K562 (cell line): ENCODE data around the gene SRL. TPM values are rescaled to one million over a fixed set of nuclear protein-coding genes. Genes with fewer than 3 reads are reported as not detected.

Source experiments
- ATAC-seq: fragments of 200-7000 bp; cut with Tn5 transposase; 3 replicates; pipeline ENCODE4 v1.9.1; 2020; ENCODE audit warnings: moderate library complexity
- BruUV-seq: library from RNA; stranded (reverse); fragments of 400-500 nt; replicated peaks from 2 replicates; lab custom pipeline; 2021; lab: Mats Ljungman, UMichigan
- CTCF ChIA-PET: fragments of 300-600 bp; formaldehyde crosslinking; extraction: SDS; loops from one replicate; lab custom pipeline; 2021; ENCODE audit warnings: low intra/inter-chr PET ratio; lab: Yijun Ruan, JAX
- POLR2A ChIA-PET: fragments of 300-600, 350-650 bp; sonication (Branson Sonifier 250); formaldehyde crosslinking; extraction: SDS; loops from one replicate; lab custom pipeline; 2021; ENCODE audit warnings: antibody characterized with exemption, inconsistent platforms; lab: Yijun Ruan, JAX
- DNase-seq, 4 experiments: peaks; one replicate each; pipeline versions ENCODE4 v3.0.0 to v3.0.0-alpha.2; 2011 to 2018; ENCODE audit warnings: low spot score in 3 of 4, mixed read lengths in 3 of 4; ENCODE audit errors: extremely low read depth in 1 of 4
- FAIRE-seq: peaks from 2 replicates; lab custom pipeline; 2011; peaks lifted over from hg19 to GRCh38; lab: Jason Lieb, UNC
- H2AFZ ChIP-seq: 2 replicates; pipeline ENCODE4 v1.6.0; 2011; ENCODE audit warnings: low read depth, low read length, control low read depth, inconsistent platforms
- H3K27ac ChIP-seq: fragments of 200-600 bp; 3 replicates; pipeline ENCODE4 v1.8.0; 2011; ENCODE audit warnings: low read depth, mild to moderate bottlenecking, control low read depth, inconsistent platforms, low read length, moderate library complexity, mixed read lengths; ENCODE audit errors: extremely low read depth
- H3K27me3 ChIP-seq, 2 experiments: fragments of 300-600 bp in 1 of 2; 2 replicates in 1 of 2; 3 replicates in 1 of 2; pipeline versions ENCODE4 v1.6.0 to v1.8.0; 2011; ENCODE audit warnings: inconsistent platforms in 2 of 2, low read length in 2 of 2, mild to moderate bottlenecking in 1 of 2, mixed read lengths in 1 of 2, moderate library complexity in 1 of 2; ENCODE audit not compliant: control insufficient read depth in 2 of 2, insufficient read depth in 2 of 2
- H3K36me3 ChIP-seq: fragments of 300-600 bp; 3 replicates; pipeline ENCODE4 v1.8.0; 2011; ENCODE audit warnings: mild to moderate bottlenecking, low read length, inconsistent platforms; ENCODE audit not compliant: control insufficient read depth, insufficient read depth
- H3K4me1 ChIP-seq, 2 experiments: fragments of 200-600 bp in 1 of 2; replicated peaks in 1 of 2; 2 replicates in 1 of 2; 3 replicates in 1 of 2; pipeline versions ENCODE4 v1.5.1 to v1.8.0; 2011; ENCODE audit warnings: inconsistent platforms in 2 of 2, low read length in 2 of 2, mild to moderate bottlenecking in 1 of 2, mixed read lengths in 1 of 2, moderate library complexity in 1 of 2; ENCODE audit not compliant: control insufficient read depth in 2 of 2, insufficient read depth in 2 of 2
- H3K4me2 ChIP-seq: 2 replicates; pipeline ENCODE4 v1.6.1; 2011; ENCODE audit warnings: low read length, control low read depth, inconsistent platforms, mixed read lengths; ENCODE audit not compliant: insufficient read depth
- H3K4me3 ChIP-seq: fragments of 200-600 bp; sonication (generic), shearing (Covaris generic); 2 replicates; pipeline ENCODE4 v1.5.1; 2016; ENCODE audit warnings: control low read depth, inconsistent platforms
- H3K79me2 ChIP-seq: fragments of 200-600 bp; 3 replicates; pipeline ENCODE4 v1.8.0; 2011; ENCODE audit warnings: low read length, inconsistent platforms; ENCODE audit not compliant: control insufficient read depth, insufficient read depth
- H3K9ac ChIP-seq, 2 experiments: 2 replicates each; pipeline versions ENCODE4 v1.6.0 to v1.6.1; 2011; ENCODE audit warnings: low read depth in 2 of 2, low read length in 2 of 2, control low read depth in 1 of 2, inconsistent platforms in 1 of 2, mild to moderate bottlenecking in 1 of 2, mixed read lengths in 1 of 2; ENCODE audit not compliant: insufficient read depth in 1 of 2
- H3K9me1 ChIP-seq: one replicate; pipeline ENCODE4 v1.6.0; 2011; ENCODE audit warnings: inconsistent platforms, mild to moderate bottlenecking, low read length, moderate library complexity; ENCODE audit not compliant: control insufficient read depth, insufficient read depth
- H3K9me3 ChIP-seq: replicated peaks from 2 replicates; pipeline ENCODE4 v1.5.1; 2011; ENCODE audit warnings: low read depth, low read length, inconsistent platforms; ENCODE audit not compliant: control insufficient read depth, insufficient read depth
- H4K20me1 ChIP-seq: replicated peaks from 2 replicates; pipeline ENCODE4 v1.6.1; 2011; ENCODE audit warnings: low read length, inconsistent platforms, mixed read lengths; ENCODE audit not compliant: control insufficient read depth, insufficient read depth
- GABPA ChIP-seq: fragments of 200-800 bp; sonication (Bioruptor generic); conservative IDR thresholded peaks from 2 replicates; pipeline ENCODE4 v1.6.1; 2016; ENCODE audit warnings: low read depth, missing genetic modification characterization, missing compliant biosample characterization
- MNT ChIP-seq, 2 experiments: fragments of 450-650 bp; conservative IDR thresholded peaks; 2 replicates each; pipeline ENCODE4 v1.6.1; 2017; ENCODE audit warnings: mild to moderate bottlenecking in 2 of 2, moderate library complexity in 2 of 2
- SAP30 ChIP-seq: fragments of 200-600 bp; sonication (generic); IDR thresholded peaks from 2 replicates; pipeline ENCODE4 v1.6.1; 2012; ENCODE audit warnings: borderline replicate concordance, low read depth, mild to moderate bottlenecking, moderate library complexity, low read length, control low read depth, inconsistent platforms; ENCODE audit not compliant: insufficient read depth, poor library complexity, severe bottlenecking
- ZNF75A ChIP-seq: fragments of 450-650 bp; formaldehyde crosslinking; IDR thresholded peaks from 2 replicates; pipeline ENCODE4 v1.4.0; 2020; ENCODE audit warnings: mild to moderate bottlenecking
- ZSCAN32 ChIP-seq: fragments of 450-650 bp; formaldehyde crosslinking; IDR thresholded peaks from 2 replicates; pipeline ENCODE4 v1.4.0; 2020; ENCODE audit warnings: mild to moderate bottlenecking, moderate library complexity
- WGBS: fragments of 100-300 bp; shearing (Covaris generic); methylation state at CpG from one replicate; pipeline ENCODE4 v1.1.6; 2016; ENCODE audit warnings: low coverage, mixed read lengths; ENCODE audit not compliant: insufficient coverage; ENCODE audit errors: missing lambda C conversion rate; 5-methylcytosine and 5-hydroxymethylcytosine counted together
- in situ Hi-C: fragments of 300-500 bp; cut with MboI; formaldehyde crosslinking; loops from 4 replicates; pipeline ENCODE4 v1.15.0; 2018; ENCODE audit warnings: inconsistent platforms, mixed read lengths
- intact Hi-C: fragments of 100-400 bp; cut with micrococcal nuclease; formaldehyde crosslinking; loops from 2 replicates; pipeline ENCODE4 v1.14.2; 2022
- polyA plus RNA-seq, 8 experiments: library from polyadenylated mRNA; depleted of rRNA in 4 of 8; stranded (reverse) in 5 of 8; unstranded in 3 of 8; fragments of >200 nt; fragmentation: Nextera tagmentation in 2 of 8; fragmentation: Illumina TruSeq in 1 of 8; extraction: Ambion mirVana in 2 of 8; extraction: Trizol in 1 of 8; gene quantifications; 2 replicates each; pipeline versions ENCODE4 v1.2.1 to v1.2.3, GENCODE V29; 2011 to 2014; ENCODE audit warnings: inconsistent platforms in 1 of 8, missing spikeins in 1 of 8
- total RNA-seq, 7 experiments: library from RNA; depleted of rRNA in 6 of 7; stranded (reverse); fragments of >200 nt in 6 of 7; fragmentation: Illumina TruSeq in 2 of 7; extraction: Trizol in 2 of 7; gene quantifications; 2 replicates each; pipeline versions ENCODE4 v1.2.1 to v1.2.3, GENCODE V29; 2011 to 2021; ENCODE audit warnings: low replicate concordance in 1 of 7

The SRL gene
- total and polyA plus RNA-seq, 9 of the 15 experiments (the other 6 are each of a cell fraction or from before 2014, with no cell fraction given) = 0.01 TPM; not detected in 8

- peaks cover 13 to 53% of the 10 kb centered on the region in 2 experiments; a peak in 4 of 5 replicates for H3K27me3 ChIP-seq
- no TSS peak for BruUV-seq
- ChIA-PET CTCF (no interaction called here), POLR2A (interaction anchor here (0.6 to 1.1 kb wide), 3 partner anchors 11 to 429 kb away, joined by 3 read pairs; no protein-coding TSS in a partner anchor)
- ATAC-seq (no peak), DNase-seq (no peak), FAIRE-seq (no peak)
- H3K9ac ChIP-seq = no peak overlapping the region
- no peaks in the 10 kb centered on the region for H3K79me2 ChIP-seq
- TF ChIP-seq ZSCAN32 (CRISPR knock-in tag) (no peak), GABPA (tag) (peak; percentile 50; the same call in 1 of the 2 replicates), ZNF75A (CRISPR knock-in tag) (no peak), MNT (conservative IDR thresholded peaks at IDR 0.05) (no peak), SAP30 (no peak)
- no peaks in the 10 kb centered on the region; the same call in 1 of the 2 replicates for H4K20me1 ChIP-seq
- in situ Hi-C loops = loop anchor here (10.0 kb wide), 1 partner anchor 118 kb away; no protein-coding TSS in a partner anchor
- no peak overlapping the region for H3K4me2 ChIP-seq
- no peak overlapping the region for H3K27ac ChIP-seq
- H3K9me1 ChIP-seq = no peaks in the 10 kb centered on the region
- 14% methylated on average over 9 of the region's 10 CpGs for WGBS
- no peaks in the 10 kb centered on the region for H3K36me3 ChIP-seq
- no peak overlapping the region for H3K4me3 ChIP-seq
- H3K9me3 ChIP-seq = no peaks in the 10 kb centered on the region
- H2AFZ ChIP-seq = peak overlapping the region; percentile 32; the same call in 1 of the 2 replicates
- H3K4me1 ChIP-seq = peaks cover 12 to 16% of the 10 kb centered on the region in 2 experiments; a peak in 4 of 5 replicates
- intact Hi-C loops = loop anchor here (10.0 kb wide), 1 partner anchor 198 kb away; no protein-coding TSS in a partner anchor
Measured at GRCh38 chr16:4206680-4207079, 35.2 kb downstream of the SRL start.
